Activated naive CD4-positive, alpha-beta T cell treated with anti-CD3 and anti-CD28 coated beads for 36 hours (primary cell): ENCODE measurements around the gene PHF2. TPM values are rescaled to one million over a fixed set of nuclear protein-coding genes. Genes with fewer than 3 reads are reported as not detected.

Experiments
- CTCF ChIA-PET: fragments of 350-600 bp; sonication (Branson Sonifier 250); formaldehyde crosslinking; loops from one replicate; lab custom pipeline; 2021; ENCODE audit warnings: antibody characterized with exemption; lab: Charles Lee
- DNase-seq: peaks from one replicate; pipeline ENCODE4 v3.0.0-alpha.2; 2020
- H3K27ac Mint-ChIP-seq: one replicate; pipeline ENCODE4 v1.8.0; 2021; ENCODE audit warnings: mild to moderate bottlenecking, mixed read lengths
- H3K27me3 Mint-ChIP-seq: one replicate; pipeline ENCODE4 v1.8.0; 2021; ENCODE audit warnings: low read depth, mixed read lengths
- H3K36me3 Mint-ChIP-seq: one replicate; pipeline ENCODE4 v1.8.0; 2021; ENCODE audit warnings: low read depth, mixed read lengths
- H3K4me1 Mint-ChIP-seq: one replicate; pipeline ENCODE4 v1.8.0; 2021; ENCODE audit warnings: low read depth, mixed read lengths
- H3K4me3 Mint-ChIP-seq: one replicate; pipeline ENCODE4 v1.8.0; 2021; ENCODE audit warnings: mild to moderate bottlenecking, moderate library complexity, mixed read lengths
- H3K9me3 Mint-ChIP-seq: one replicate; pipeline ENCODE4 v1.8.0; 2021; ENCODE audit warnings: mixed read lengths
- intact Hi-C: fragments of 100-400 bp; cut with micrococcal nuclease; formaldehyde crosslinking; loops from one replicate; pipeline ENCODE4 v1.15.1; 2023
- total RNA-seq, 2 experiments: library from RNA; stranded (reverse); gene quantifications; one replicate each; pipeline ENCODE4 v1.2.3, GENCODE V29; 2021

The PHF2 gene
- total RNA-seq, 2 experiments from 2014 or later, result 14.4 to 16.6 TPM

GRCh38 chr9:93645921-93646639, 69.7 kb downstream of the PHF2 start:
- intact Hi-C loops, result no loop called here
- H3K27me3 Mint-ChIP-seq, result no peaks in the 10 kb centered on the region
- no peaks in the 10 kb centered on the region for H3K9me3 Mint-ChIP-seq
- DNase-seq, result no peak
- H3K4me1 Mint-ChIP-seq, result no peaks in the 10 kb centered on the region
- CTCF ChIA-PET, result no interaction called here
- peaks cover 5% of the 10 kb centered on the region for H3K36me3 Mint-ChIP-seq
- H3K27ac Mint-ChIP-seq, result no peak overlapping the region
- no peak overlapping the region for H3K4me3 Mint-ChIP-seq

- H3K27me3 Mint-ChIP-seq, result no peaks in the 10 kb centered on the region
- H3K9me3 Mint-ChIP-seq, result no peaks in the 10 kb centered on the region
- CTCF ChIA-PET, result no interaction called here
- no peak overlapping the region for H3K27ac Mint-ChIP-seq
- DNase-seq, result no peak
- no peak overlapping the region for H3K4me3 Mint-ChIP-seq
- intact Hi-C loops, result no loop called here
- peaks cover 5% of the 10 kb centered on the region for H3K36me3 Mint-ChIP-seq
- H3K4me1 Mint-ChIP-seq, result no peaks in the 10 kb centered on the region
Observed at GRCh38 chr9:93646640-93647178, 70.3 kb downstream of the PHF2 start.

- CTCF ChIA-PET, result no interaction called here
- Mint-ChIP-seq H3K27me3 (no peaks in the 10 kb centered on the region), H3K9me3 (no peaks in the 10 kb centered on the region), H3K27ac (no peak overlapping the region), H3K4me3 (no peak overlapping the region), H3K36me3 (peaks cover 6% of the 10 kb centered on the region), H3K4me1 (no peaks in the 10 kb centered on the region)
- intact Hi-C loops, result no loop called here
- DNase-seq, result no peak
Observed at GRCh38 chr9:93648181-93648580, 71.8 kb downstream of the PHF2 start.

GRCh38 chr9:93648836-93649235, 72.5 kb downstream of the PHF2 start:
- CTCF ChIA-PET, result no interaction called here
- no peak overlapping the region for H3K27ac Mint-ChIP-seq
- intact Hi-C loops, result no loop called here
- DNase-seq, result no peak
- H3K4me1 Mint-ChIP-seq, result no peaks in the 10 kb centered on the region
- H3K4me3 Mint-ChIP-seq, result no peak overlapping the region
- H3K36me3 Mint-ChIP-seq, result peaks cover 6% of the 10 kb centered on the region
- no peaks in the 10 kb centered on the region for H3K27me3 Mint-ChIP-seq
- H3K9me3 Mint-ChIP-seq, result no peaks in the 10 kb centered on the region

- Mint-ChIP-seq H3K27me3 (no peaks in the 10 kb centered on the region), H3K9me3 (no peaks in the 10 kb centered on the region), H3K36me3 (peaks cover 6% of the 10 kb centered on the region), H3K4me1 (no peaks in the 10 kb centered on the region), H3K4me3 (no peak overlapping the region), H3K27ac (no peak overlapping the region)
- no peak for DNase-seq
- intact Hi-C loops, result no loop called here
- CTCF ChIA-PET, result no interaction called here
Observed at GRCh38 chr9:93649610-93650261, 73.4 kb downstream of the PHF2 start.

- CTCF ChIA-PET, result no interaction called here
- Mint-ChIP-seq H3K36me3 (peaks cover 6% of the 10 kb centered on the region), H3K27ac (no peak overlapping the region), H3K4me3 (no peak overlapping the region), H3K9me3 (no peaks in the 10 kb centered on the region), H3K27me3 (no peaks in the 10 kb centered on the region), H3K4me1 (no peaks in the 10 kb centered on the region)
- DNase-seq, result no peak
- intact Hi-C loops, result no loop called here
Observed at GRCh38 chr9:93650448-93650847, 74.1 kb downstream of the PHF2 start.

- intact Hi-C loops, result no loop called here
- H3K27ac Mint-ChIP-seq, result no peak overlapping the region
- H3K4me3 Mint-ChIP-seq, result no peak overlapping the region
- no peaks in the 10 kb centered on the region for H3K9me3 Mint-ChIP-seq
- CTCF ChIA-PET, result interaction anchor here (0.7 kb wide), 1 partner anchor 1268 kb away, joined by 3 read pairs; no protein-coding TSS in a partner anchor
- H3K27me3 Mint-ChIP-seq, result no peaks in the 10 kb centered on the region
- H3K4me1 Mint-ChIP-seq, result no peaks in the 10 kb centered on the region
- DNase-seq, result no peak
- peaks cover 6% of the 10 kb centered on the region for H3K36me3 Mint-ChIP-seq
Observed at GRCh38 chr9:93651521-93651950, 75.2 kb downstream of the PHF2 start.

- CTCF ChIA-PET, result no interaction called here
- Mint-ChIP-seq H3K27ac (no peak overlapping the region), H3K4me1 (no peaks in the 10 kb centered on the region), H3K36me3 (peaks cover 8% of the 10 kb centered on the region), H3K9me3 (no peaks in the 10 kb centered on the region), H3K4me3 (no peak overlapping the region), H3K27me3 (no peaks in the 10 kb centered on the region)
- peak; percentile 1 for DNase-seq
- intact Hi-C loops, result no loop called here
Observed at GRCh38 chr9:93652604-93653592, 76.5 kb downstream of the PHF2 start.

GRCh38 chr9:93653760-93654159, 77.4 kb downstream of the PHF2 start:
- Mint-ChIP-seq H3K9me3 (no peaks in the 10 kb centered on the region), H3K4me1 (no peaks in the 10 kb centered on the region), H3K36me3 (peaks cover 8% of the 10 kb centered on the region), H3K27ac (no peak overlapping the region), H3K27me3 (no peaks in the 10 kb centered on the region), H3K4me3 (no peak overlapping the region)
- CTCF ChIA-PET, result no interaction called here
- DNase-seq, result peak; percentile 2
- intact Hi-C loops, result no loop called here

GRCh38 chr9:93654351-93654961, 78.1 kb downstream of the PHF2 start:
- H3K27ac Mint-ChIP-seq, result no peak overlapping the region

GRCh38 chr9:93655621-93656425, 79.4 kb downstream of the PHF2 start:
- CTCF ChIA-PET, result no interaction called here
- no peaks in the 10 kb centered on the region for H3K27me3 Mint-ChIP-seq

More at GRCh38 chr9:93654351-93654961, 78.1 kb downstream of the PHF2 start:
- intact Hi-C loops, result no loop called here
- CTCF ChIA-PET, result no interaction called here
- no peaks in the 10 kb centered on the region for H3K9me3 Mint-ChIP-seq
- H3K27me3 Mint-ChIP-seq, result no peaks in the 10 kb centered on the region
- H3K4me3 Mint-ChIP-seq, result no peak overlapping the region
- DNase-seq, result peak; percentile 2
- no peaks in the 10 kb centered on the region for H3K4me1 Mint-ChIP-seq
- H3K36me3 Mint-ChIP-seq, result peaks cover 8% of the 10 kb centered on the region

More at GRCh38 chr9:93655621-93656425, 79.4 kb downstream of the PHF2 start:
- peak; percentile 1 for DNase-seq
- no peak overlapping the region for H3K27ac Mint-ChIP-seq
- intact Hi-C loops, result no loop called here
- H3K9me3 Mint-ChIP-seq, result no peaks in the 10 kb centered on the region
- H3K4me3 Mint-ChIP-seq, result no peak overlapping the region
- peaks cover 8% of the 10 kb centered on the region for H3K36me3 Mint-ChIP-seq
- no peaks in the 10 kb centered on the region for H3K4me1 Mint-ChIP-seq
